DMS153 (cell line): ENCODE data around the gene PIGU.
"Not testable (repeated sequence)": the region's sequence is repeated elsewhere in the genome, so short reads cannot be mapped to it uniquely, and the experiment has no call there.

Experiments
- DNase-seq: peaks from one replicate; lab custom pipeline; 2025; lab: John Stamatoyannopoulos, UW

The PIGU gene

GRCh38 chr20:34621383-34622367 is 55.2 kb downstream of the PIGU start:
- no peak for DNase-seq

- no peak for DNase-seq
These were observed 55.9 kb downstream of the PIGU start for GRCh38 chr20:34621036-34621343.

- no peak for DNase-seq
These were observed 58.2 kb downstream of the PIGU start for GRCh38 chr20:34618676-34619075.

- DNase-seq: not testable (repeated sequence)
These were observed 60.0 kb downstream of the PIGU start for GRCh38 chr20:34616913-34617312.

- no peak for DNase-seq
These were observed 61.4 kb downstream of the PIGU start for GRCh38 chr20:34615477-34615876.

- DNase-seq: not testable (repeated sequence)
These were observed 64.9 kb downstream of the PIGU start for GRCh38 chr20:34611976-34612375.

- DNase-seq: no peak
These were observed 69.8 kb downstream of the PIGU start for GRCh38 chr20:34607066-34607465.

- no peak for DNase-seq
These were observed 71.7 kb downstream of the PIGU start for GRCh38 chr20:34604980-34605788.

GRCh38 chr20:34600892-34601653 is 75.8 kb downstream of the PIGU start:
- no peak for DNase-seq

GRCh38 chr20:34595377-34596184 is 81.3 kb downstream of the PIGU start:
- no peak for DNase-seq

- no peak for DNase-seq
These were observed 90.3 kb downstream of the PIGU start for GRCh38 chr20:34586488-34587163.

- DNase-seq: no peak
These were observed 91.9 kb downstream of the PIGU start for GRCh38 chr20:34585019-34585418.

GRCh38 chr20:34583544-34583943 is 93.3 kb downstream of the PIGU start:
- no peak for DNase-seq

- no peak for DNase-seq
These were observed 94.0 kb downstream of the PIGU start for GRCh38 chr20:34582911-34583310.

GRCh38 chr20:34582221-34582620 is 94.7 kb downstream of the PIGU start:
- DNase-seq: no peak

GRCh38 chr20:34581341-34582184 is 95.3 kb downstream of the PIGU start:
- peak; percentile 57 for DNase-seq

- DNase-seq: peak; percentile 87
These were observed 96.6 kb downstream of the PIGU start for GRCh38 chr20:34579979-34580940.

- peak; percentile 63 for DNase-seq
These were observed 97.5 kb downstream of the PIGU start for GRCh38 chr20:34579191-34579978.
